ENCODE measurements around the gene ZNF662. TPM values are rescaled to one million over a fixed set of nuclear protein-coding genes. Genes with fewer than 3 reads are reported as not detected.

ZNF662 gene
- total RNA-seq, 2 experiments from 2014 or later: not detected

- ChIA-PET POLR2A (no interaction called here), CTCF (ENCODE audit: unreplicated experiment) (no interaction called here)
- BruUV-seq (replicated peaks): no TSS peak
- Histone ChIP-seq H3K9me2 (ENCODE audit: insufficient read depth, low read length) (no peaks in the 10 kb centered on the region), H3K4me2 (ENCODE audit: low read length) (no peak overlapping the region), H3K27ac (ENCODE audit: low read depth, low read length, poor library complexity, severe bottlenecking) (no peak overlapping the region), H4K20me1 (ENCODE audit: insufficient read depth, low read length) (no peaks in the 10 kb centered on the region), H2AFZ (ENCODE audit: low read length) (no peak overlapping the region), H3K9me3 (ENCODE audit: low read length) (no peaks in the 10 kb centered on the region), H3K79me2 (ENCODE audit: insufficient read depth, low read depth, low read length) (no peaks in the 10 kb centered on the region), H3K4me3 (ENCODE audit: low read depth, low read length, poor library complexity, severe bottlenecking) (no peak overlapping the region), H3K36me3 (ENCODE audit: insufficient read depth, low read length) (no peaks in the 10 kb centered on the region), H3K4me1 (ENCODE audit: insufficient read depth, low read length, poor library complexity, severe bottlenecking) (no peaks in the 10 kb centered on the region)
- no peak for DNase-seq (ENCODE audit: low spot score)
- TF ChIP-seq EZH2phosphoT487 (IDR thresholded peaks at IDR 0.05; ENCODE audit: borderline replicate concordance, low read depth, low read length): no peak
- TF ChIP-seq, protein P1, sequence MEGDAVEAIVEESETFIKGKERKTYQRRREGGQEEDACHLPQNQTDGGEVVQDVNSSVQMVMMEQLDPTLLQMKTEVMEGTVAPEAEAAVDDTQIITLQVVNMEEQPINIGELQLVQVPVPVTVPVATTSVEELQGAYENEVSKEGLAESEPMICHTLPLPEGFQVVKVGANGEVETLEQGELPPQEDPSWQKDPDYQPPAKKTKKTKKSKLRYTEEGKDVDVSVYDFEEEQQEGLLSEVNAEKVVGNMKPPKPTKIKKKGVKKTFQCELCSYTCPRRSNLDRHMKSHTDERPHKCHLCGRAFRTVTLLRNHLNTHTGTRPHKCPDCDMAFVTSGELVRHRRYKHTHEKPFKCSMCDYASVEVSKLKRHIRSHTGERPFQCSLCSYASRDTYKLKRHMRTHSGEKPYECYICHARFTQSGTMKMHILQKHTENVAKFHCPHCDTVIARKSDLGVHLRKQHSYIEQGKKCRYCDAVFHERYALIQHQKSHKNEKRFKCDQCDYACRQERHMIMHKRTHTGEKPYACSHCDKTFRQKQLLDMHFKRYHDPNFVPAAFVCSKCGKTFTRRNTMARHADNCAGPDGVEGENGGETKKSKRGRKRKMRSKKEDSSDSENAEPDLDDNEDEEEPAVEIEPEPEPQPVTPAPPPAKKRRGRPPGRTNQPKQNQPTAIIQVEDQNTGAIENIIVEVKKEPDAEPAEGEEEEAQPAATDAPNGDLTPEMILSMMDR (conservative IDR thresholded peaks at IDR 0.05; ENCODE audit: low read length): no peak
- intact Hi-C loops (cut with micrococcal nuclease; ENCODE audit: unreplicated experiment): no loop called here
These were observed 17.7 kb downstream of the ZNF662 start for GRCh38 chr3:42923606-42924005.

DNA sequence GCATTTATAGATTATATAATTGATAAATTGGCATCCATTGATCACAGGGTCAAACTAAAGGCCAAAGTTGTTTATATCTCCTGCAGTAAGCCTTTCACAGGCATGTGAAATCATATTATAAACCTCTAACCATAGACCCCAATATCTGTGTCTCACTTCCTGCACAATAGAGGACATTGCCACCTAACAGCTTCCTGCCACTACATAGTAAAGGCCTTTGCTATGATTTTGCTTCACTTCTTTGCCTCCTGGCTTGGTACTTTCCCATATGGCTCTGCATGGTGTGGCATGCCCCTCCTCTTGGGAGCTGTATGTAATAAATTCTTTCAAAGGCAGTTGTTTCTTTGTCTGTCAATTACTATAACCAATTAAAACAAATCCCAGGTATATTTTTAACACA is 20.4 kb downstream of the ZNF662 start:
- intact Hi-C loops (cut with micrococcal nuclease; ENCODE audit: unreplicated experiment): no loop called here
- Histone ChIP-seq H4K20me1 (ENCODE audit: insufficient read depth, low read length) (no peaks in the 10 kb centered on the region), H3K36me3 (ENCODE audit: insufficient read depth, low read length) (no peaks in the 10 kb centered on the region), H3K4me2 (ENCODE audit: low read length) (no peak overlapping the region), H3K4me3 (ENCODE audit: low read depth, low read length, poor library complexity, severe bottlenecking) (no peak overlapping the region), H2AFZ (ENCODE audit: low read length) (no peak overlapping the region), H3K79me2 (ENCODE audit: insufficient read depth, low read depth, low read length) (no peaks in the 10 kb centered on the region), H3K4me1 (ENCODE audit: insufficient read depth, low read length, poor library complexity, severe bottlenecking) (no peaks in the 10 kb centered on the region), H3K9me3 (ENCODE audit: low read length) (no peaks in the 10 kb centered on the region), H3K9me2 (ENCODE audit: insufficient read depth, low read length) (no peaks in the 10 kb centered on the region), H3K27ac (ENCODE audit: low read depth, low read length, poor library complexity, severe bottlenecking) (no peak overlapping the region)
- DNase-seq (ENCODE audit: low spot score): no peak
- POLR2A ChIA-PET: no interaction called here
- no TSS peak for BruUV-seq (replicated peaks)
- CTCF ChIA-PET (ENCODE audit: unreplicated experiment): no interaction called here
- TF ChIP-seq, protein P1 (conservative IDR thresholded peaks at IDR 0.05; ENCODE audit: low read length): no peak
- no peak for TF ChIP-seq EZH2phosphoT487 (IDR thresholded peaks at IDR 0.05; ENCODE audit: borderline replicate concordance, low read depth, low read length)

GRCh38 chr3:42934111-42934510 is 28.2 kb downstream of the ZNF662 start:
- no peak for TF ChIP-seq EZH2phosphoT487 (IDR thresholded peaks at IDR 0.05; ENCODE audit: borderline replicate concordance, low read depth, low read length)
- TF ChIP-seq, protein P1 (conservative IDR thresholded peaks at IDR 0.05; ENCODE audit: low read length): no peak
- intact Hi-C loops (cut with micrococcal nuclease; ENCODE audit: unreplicated experiment): no loop called here
- CTCF ChIA-PET (ENCODE audit: unreplicated experiment): no interaction called here
- H3K36me3 ChIP-seq (ENCODE audit: insufficient read depth, low read length): no peaks in the 10 kb centered on the region
- H3K4me1 ChIP-seq (ENCODE audit: insufficient read depth, low read length, poor library complexity, severe bottlenecking): no peaks in the 10 kb centered on the region
- no peaks in the 10 kb centered on the region for H3K79me2 ChIP-seq (ENCODE audit: insufficient read depth, low read depth, low read length)
- no peak overlapping the region for H2AFZ ChIP-seq (ENCODE audit: low read length)
- no peaks in the 10 kb centered on the region for H3K9me3 ChIP-seq (ENCODE audit: low read length)
- no peaks in the 10 kb centered on the region for H4K20me1 ChIP-seq (ENCODE audit: insufficient read depth, low read length)
- H3K4me2 ChIP-seq (ENCODE audit: low read length): no peak overlapping the region
- POLR2A ChIA-PET: no interaction called here
- H3K9me2 ChIP-seq (ENCODE audit: insufficient read depth, low read length): no peaks in the 10 kb centered on the region
- no TSS peak for BruUV-seq (replicated peaks)
- H3K4me3 ChIP-seq (ENCODE audit: low read depth, low read length, poor library complexity, severe bottlenecking): no peak overlapping the region
- H3K27ac ChIP-seq (ENCODE audit: low read depth, low read length, poor library complexity, severe bottlenecking): no peak overlapping the region
- DNase-seq (ENCODE audit: low spot score): no peak

Data from OCI-LY7 (cell line).